Measurements from ENCODE around the gene SNAP91. TPM values are rescaled to one million over a fixed set of nuclear protein-coding genes. Genes with fewer than 3 reads are reported as not detected.

The SNAP91 gene
- total and polyA plus RNA-seq, 2 of the 8 experiments (the other 6 are each of a cell fraction or from before 2014, with no cell fraction given) = 1.3 to 1.5 TPM

DNA sequence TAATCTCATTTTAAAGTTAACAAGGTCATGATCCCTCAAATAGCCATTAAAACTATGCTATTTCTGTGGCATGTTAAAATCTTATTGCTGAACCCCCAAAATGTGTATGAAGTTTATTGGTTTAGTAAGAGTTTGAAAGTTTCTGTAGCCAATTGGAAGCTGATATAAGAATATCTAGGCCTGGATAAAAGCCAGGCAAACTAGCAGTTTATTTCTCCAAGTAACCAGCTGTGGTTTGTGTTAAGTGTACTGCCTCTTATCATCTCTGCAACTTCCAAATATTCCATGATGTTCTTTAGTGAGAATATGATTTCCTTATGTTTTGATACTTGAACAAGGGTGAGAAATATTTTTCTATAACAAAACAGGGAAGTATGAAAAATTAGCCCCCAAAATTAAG is 119.8 kb downstream of the SNAP91 start (continued):
- TF ChIP-seq TAF7 (optimal IDR thresholded peaks at IDR 0.05; ENCODE audit: borderline replicate concordance, low read depth, low read length) (no peak), EZH2 (IDR thresholded peaks at IDR 0.05; ENCODE audit: low read depth, low read length, severe bottlenecking) (no peak), KDM1A (IDR thresholded peaks at IDR 0.05; ENCODE audit: borderline replicate concordance, low read length) (no peak), HDAC2 (IDR thresholded peaks at IDR 0.05; ENCODE audit: borderline replicate concordance in 1 of 2, low read depth in 2 of 2, low read length in 2 of 2) (no peak)
- TF ChIP-seq, protein P1, sequence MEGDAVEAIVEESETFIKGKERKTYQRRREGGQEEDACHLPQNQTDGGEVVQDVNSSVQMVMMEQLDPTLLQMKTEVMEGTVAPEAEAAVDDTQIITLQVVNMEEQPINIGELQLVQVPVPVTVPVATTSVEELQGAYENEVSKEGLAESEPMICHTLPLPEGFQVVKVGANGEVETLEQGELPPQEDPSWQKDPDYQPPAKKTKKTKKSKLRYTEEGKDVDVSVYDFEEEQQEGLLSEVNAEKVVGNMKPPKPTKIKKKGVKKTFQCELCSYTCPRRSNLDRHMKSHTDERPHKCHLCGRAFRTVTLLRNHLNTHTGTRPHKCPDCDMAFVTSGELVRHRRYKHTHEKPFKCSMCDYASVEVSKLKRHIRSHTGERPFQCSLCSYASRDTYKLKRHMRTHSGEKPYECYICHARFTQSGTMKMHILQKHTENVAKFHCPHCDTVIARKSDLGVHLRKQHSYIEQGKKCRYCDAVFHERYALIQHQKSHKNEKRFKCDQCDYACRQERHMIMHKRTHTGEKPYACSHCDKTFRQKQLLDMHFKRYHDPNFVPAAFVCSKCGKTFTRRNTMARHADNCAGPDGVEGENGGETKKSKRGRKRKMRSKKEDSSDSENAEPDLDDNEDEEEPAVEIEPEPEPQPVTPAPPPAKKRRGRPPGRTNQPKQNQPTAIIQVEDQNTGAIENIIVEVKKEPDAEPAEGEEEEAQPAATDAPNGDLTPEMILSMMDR (IDR thresholded peaks at IDR 0.05; ENCODE audit: control extremely low read depth in 1 of 3, insufficient read depth in 1 of 3, low read depth in 1 of 3, low read length in 3 of 3) = no peak
